K562 treated with DMSO at 1 percent for 4 hours (cell line): Measurements from ENCODE around the gene SCYGR6. TPM values are rescaled to one million over a fixed set of nuclear protein-coding genes. Genes with fewer than 3 reads are reported as not detected.

Experiments used
- total RNA-seq: library from RNA; unstranded; fragments of 300-600 nt; gene quantifications from 2 replicates; pipeline ENCODE4 v1.2.3, GENCODE V29; 2022; ENCODE audit not compliant: insufficient read depth

The SCYGR6 gene, protein sequence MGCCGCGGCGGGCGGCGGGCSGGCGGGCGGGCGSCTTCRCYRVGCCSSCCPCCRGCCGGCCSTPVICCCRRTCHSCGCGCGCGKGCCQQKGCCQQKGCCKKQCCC
- not detected in 2 replicates for total RNA-seq

GRCh38 chr2:227724394-227725039, at the start of gene SCYGR6:
Gene SCYGR6 (minus strand): TSS chr2:227724757. CDS start chr2:227724757, 0 bp downstream.

GRCh38 chr2:227745594-227745993, 21.0 kb upstream of the SCYGR6 start, which contains the start of gene SCYGR8:
Gene SCYGR8 (plus strand): TSS chr2:227745894. CDS start chr2:227745894, 0 bp downstream.

DNA sequence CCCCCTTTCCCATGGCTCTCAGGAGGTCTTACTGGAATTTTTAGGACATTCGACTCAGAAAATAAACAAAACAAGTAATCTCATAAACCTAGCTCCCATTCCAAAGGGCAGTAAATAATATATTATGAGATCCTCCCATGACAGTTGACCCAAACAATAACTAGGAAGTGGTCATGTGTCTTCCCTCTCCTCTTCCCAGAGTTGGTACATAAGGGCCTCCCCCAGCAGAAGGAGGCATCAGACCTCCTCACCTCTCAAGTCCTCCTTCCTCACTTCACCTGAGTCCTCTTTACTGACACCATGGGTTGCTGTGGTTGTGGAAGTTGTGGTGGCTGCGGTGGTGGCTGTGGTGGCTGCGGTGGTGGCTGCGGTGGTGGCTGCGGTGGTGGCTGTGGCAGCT, 3.5 kb upstream of the SCYGR6 start, which contains the start of gene SCYGR7:
Gene SCYGR7, plus strand, starts transcription at position 301 of the 400 bp plus-strand sequence. Its CDS starts 0 bp downstream, at position 301.

GRCh38 chr2:227717687-227718567, 6.6 kb downstream of the SCYGR6 start, which contains the start of gene SLC19A3:
Gene SLC19A3 (minus strand): TSS chr2:227718028. CDS start chr2:227702318, 15,710 bp downstream.

Other genes starting within 250 kb of the SCYGR6 start
- gene SCYGR2, start 125.9 kb downstream of the SCYGR6 start, total RNA-seq = not detected in 2 replicates
- not detected in 2 replicates for gene SCYGR3, start 109.9 kb downstream of the SCYGR6 start, total RNA-seq
- not detected in 2 replicates for gene SCYGR4, start 107.3 kb downstream of the SCYGR6 start, total RNA-seq
- gene SCYGR5, start 58.0 kb downstream of the SCYGR6 start, total RNA-seq = not detected in 2 replicates
- gene SLC19A3, start 6.7 kb downstream of the SCYGR6 start, total RNA-seq = not detected in 2 replicates
- gene SCYGR7, start 3.6 kb upstream of the SCYGR6 start, total RNA-seq = not detected in 2 replicates
- gene SCYGR8, start 21.1 kb upstream of the SCYGR6 start, total RNA-seq = not detected in 2 replicates
- not detected in 2 replicates for gene CCL20, start 89.1 kb upstream of the SCYGR6 start, total RNA-seq
- not detected in 2 replicates for gene DAW1, start 146.9 kb upstream of the SCYGR6 start, total RNA-seq